Ectodermal cell (in vitro differentiated cells): ENCODE data around the gene KIRREL2.
"Not testable (repeated sequence)": the region's sequence is repeated elsewhere in the genome, so short reads cannot be mapped to it uniquely, and the experiment has no call there.

Experiments used
- H3K27ac ChIP-seq: 2 replicates; pipeline ENCODE4 v1.7.0; 2013; ENCODE audit warnings: mild to moderate bottlenecking, low read depth, low read length; ENCODE audit not compliant: insufficient read depth, poor library complexity, severe bottlenecking
- H3K27me3 ChIP-seq: 2 replicates; pipeline ENCODE4 v1.7.0; 2013; ENCODE audit warnings: mild to moderate bottlenecking, low read length; ENCODE audit not compliant: insufficient read depth, control insufficient read depth, poor library complexity, severe bottlenecking
- H3K36me3 ChIP-seq: one replicate; pipeline ENCODE4 v1.7.0; 2013; ENCODE audit warnings: low read length; ENCODE audit not compliant: control insufficient read depth, insufficient read depth
- H3K4me1 ChIP-seq: one replicate; pipeline ENCODE4 v1.7.0; 2013; ENCODE audit warnings: low read length; ENCODE audit not compliant: control insufficient read depth, insufficient read depth
- H3K4me3 ChIP-seq: 2 replicates; pipeline ENCODE4 v1.7.0; 2013; ENCODE audit warnings: low read depth, low read length, control low read depth; ENCODE audit not compliant: insufficient read depth
- H3K9me3 ChIP-seq: 2 replicates; pipeline ENCODE4 v1.7.0; 2013; ENCODE audit warnings: mild to moderate bottlenecking, low read length, moderate library complexity; ENCODE audit not compliant: control insufficient read depth
- WGBS, 2 experiments: methylation state at CpG; one replicate each; pipeline ENCODE4 v1.1.7; 2013; ENCODE audit warnings: missing lambda C conversion rate in 2 of 2; 5-methylcytosine and 5-hydroxymethylcytosine counted together

Gene KIRREL2

DNA sequence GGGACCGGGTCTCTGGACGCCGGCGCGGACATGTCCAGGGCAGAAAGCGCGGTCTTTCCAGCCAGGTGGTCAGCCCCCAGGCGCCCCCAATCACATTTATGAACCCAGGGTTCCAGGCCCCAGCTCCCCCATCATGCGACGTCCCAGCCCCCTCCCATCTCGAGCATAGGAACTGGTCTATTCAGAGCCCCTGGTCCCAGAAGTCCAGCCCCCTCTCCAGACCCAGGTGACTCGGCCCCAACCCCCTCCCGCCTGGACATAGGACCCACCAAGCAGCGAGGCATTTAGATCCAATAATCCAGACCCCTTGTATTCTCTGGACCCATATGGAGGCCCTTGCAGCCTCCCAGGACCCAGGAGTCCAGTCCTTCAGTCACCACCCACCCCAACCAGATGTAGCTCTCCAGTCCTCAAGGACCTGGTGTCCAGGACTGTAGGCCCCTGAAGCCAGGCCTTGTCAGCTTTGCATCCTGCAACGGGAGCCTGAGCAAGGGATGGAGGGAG is 12.2 kb downstream of the KIRREL2 start:
- H3K27ac ChIP-seq, result peak overlapping the region; percentile 95
- H3K4me1 ChIP-seq, result peaks cover 16% of the 10 kb centered on the region
- H3K36me3 ChIP-seq, result peaks cover 10% of the 10 kb centered on the region
- H3K9me3 ChIP-seq, result no peaks in the 10 kb centered on the region
- 1% methylated on average over 15 of the region's 15 CpGs for WGBS, 2 experiments
- H3K4me3 ChIP-seq, result peak overlapping the region; percentile 72
- H3K27me3 ChIP-seq, result no peaks in the 10 kb centered on the region

DNA sequence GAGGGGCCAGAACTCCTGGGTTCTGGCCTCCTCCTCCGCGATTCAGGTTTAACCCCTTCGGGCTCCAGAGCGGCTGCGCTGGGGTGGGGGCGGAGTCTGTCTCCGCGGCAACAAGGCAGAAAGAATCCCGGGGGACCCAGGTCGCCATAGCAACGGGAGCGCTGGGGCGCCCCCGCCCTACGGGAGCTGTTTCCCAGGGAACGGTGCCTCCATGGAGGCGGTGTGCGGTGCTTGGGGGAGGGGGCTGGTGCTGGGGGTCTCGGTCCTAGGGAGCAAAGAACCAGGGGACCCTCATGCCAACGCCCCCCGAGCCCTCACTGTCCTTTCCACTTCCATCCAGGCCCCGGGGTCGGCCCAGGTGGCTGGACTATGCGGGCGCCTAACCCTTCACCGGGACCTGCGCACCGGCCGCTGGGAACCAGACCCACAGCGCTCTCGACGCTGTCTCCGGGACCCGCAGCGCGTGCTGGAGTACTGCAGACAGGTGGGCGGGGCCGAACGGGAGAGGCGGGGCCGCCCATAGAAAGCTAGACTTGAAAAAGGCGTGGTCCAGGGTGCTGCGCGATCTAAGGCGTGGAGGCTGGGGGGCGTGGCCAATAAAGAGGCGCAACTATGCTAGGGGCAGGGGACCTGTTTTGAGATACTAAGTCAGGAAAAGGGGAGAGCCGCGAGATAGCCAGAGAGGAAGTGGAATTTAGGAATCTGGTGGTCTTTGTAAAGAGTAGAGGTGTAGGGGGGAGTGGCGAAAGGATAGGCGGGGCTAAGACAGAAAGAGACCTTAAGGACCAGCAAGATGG is 12.8 kb downstream of the KIRREL2 start:
- Histone ChIP-seq H3K4me3 (peak overlapping the region; percentile 72), H3K36me3 (peaks cover 10% of the 10 kb centered on the region), H3K9me3 (no peaks in the 10 kb centered on the region), H3K27me3 (no peaks in the 10 kb centered on the region), H3K27ac (peak overlapping the region; percentile 95), H3K4me1 (peaks cover 16% of the 10 kb centered on the region)
- WGBS, 2 experiments, result 0 to 1% methylated on average over 51 of the region's 51 CpGs

DNA sequence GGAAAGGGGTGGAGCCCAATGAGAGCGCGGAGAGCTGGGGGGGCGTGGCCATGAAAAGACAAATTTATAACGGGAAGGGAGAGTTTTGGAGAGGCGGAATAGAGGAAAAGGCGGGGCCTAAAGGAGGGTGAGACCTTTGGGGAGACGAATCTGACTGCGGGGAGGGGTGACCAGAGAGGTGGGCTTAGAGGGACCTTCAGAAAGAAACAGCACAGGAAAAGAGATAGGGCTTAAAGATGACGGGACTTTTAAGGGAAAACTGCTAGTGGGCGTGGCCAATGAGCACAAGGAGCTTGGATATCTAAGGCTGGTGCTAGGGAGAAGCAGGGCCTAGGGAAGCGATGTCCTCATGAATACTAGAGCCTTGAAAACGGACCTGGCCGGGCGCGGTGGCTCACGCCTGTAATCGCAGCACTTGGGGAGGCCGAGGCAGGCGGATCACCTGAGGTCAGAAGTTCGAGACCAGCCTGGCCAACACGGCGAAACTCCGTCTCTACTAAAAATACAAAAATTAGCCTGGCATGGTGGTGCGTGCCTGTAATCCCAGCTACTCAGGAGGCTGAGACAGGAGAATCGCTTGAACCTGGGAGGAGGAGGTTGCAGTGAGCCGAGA is 13.5 kb downstream of the KIRREL2 start:
- H3K4me3 ChIP-seq, result peak overlapping the region; percentile 72
- peaks cover 16% of the 10 kb centered on the region for H3K4me1 ChIP-seq
- H3K9me3 ChIP-seq, H3K36me3 ChIP-seq, H3K27me3 ChIP-seq: not testable (repeated sequence)
- WGBS, 2 experiments, result 48 to 49% methylated on average over 26 of the region's 26 CpGs
- peak overlapping the region; percentile 64 for H3K27ac ChIP-seq

DNA sequence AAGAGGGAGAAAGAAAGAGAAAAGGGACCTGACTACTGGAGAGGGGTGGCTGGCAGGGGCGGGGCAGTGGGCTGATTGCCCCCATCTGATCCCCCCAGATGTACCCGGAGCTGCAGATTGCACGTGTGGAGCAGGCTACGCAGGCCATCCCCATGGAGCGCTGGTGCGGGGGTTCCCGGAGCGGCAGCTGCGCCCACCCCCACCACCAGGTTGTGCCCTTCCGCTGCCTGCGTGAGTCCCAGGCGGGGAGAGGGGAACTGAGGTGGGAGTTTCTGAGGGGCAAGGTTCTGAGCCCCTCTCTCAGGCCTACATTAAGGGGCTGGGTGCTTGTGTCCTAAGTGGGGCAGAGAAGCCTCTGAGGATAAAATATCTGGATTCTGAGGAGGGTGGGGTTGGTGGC is 14.1 kb downstream of the KIRREL2 start:
- WGBS, 2 experiments, result 84 to 88% methylated on average over 12 of the region's 12 CpGs
- H3K9me3 ChIP-seq, result no peaks in the 10 kb centered on the region
- H3K4me3 ChIP-seq, result no peak overlapping the region
- H3K27me3 ChIP-seq, result no peaks in the 10 kb centered on the region
- peaks cover 16% of the 10 kb centered on the region for H3K4me1 ChIP-seq
- H3K36me3 ChIP-seq, result peaks cover 7% of the 10 kb centered on the region
- peak overlapping the region; percentile 26 for H3K27ac ChIP-seq

DNA sequence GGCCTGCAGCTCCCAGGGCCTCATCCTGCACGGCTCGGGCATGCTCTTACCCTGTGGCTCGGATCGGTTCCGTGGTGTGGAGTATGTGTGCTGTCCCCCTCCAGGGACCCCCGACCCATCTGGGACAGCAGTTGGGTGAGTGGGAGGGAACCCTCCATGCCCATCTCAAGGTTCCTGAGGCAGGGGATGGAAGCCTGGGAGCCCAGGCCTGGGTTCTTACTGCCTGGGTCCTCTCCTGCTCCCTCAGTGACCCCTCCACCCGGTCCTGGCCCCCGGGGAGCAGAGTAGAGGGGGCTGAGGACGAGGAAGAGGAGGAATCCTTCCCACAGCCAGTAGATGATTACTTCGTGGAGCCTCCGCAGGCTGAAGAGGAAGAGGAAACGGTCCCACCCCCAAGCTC is 14.9 kb downstream of the KIRREL2 start:
- Histone ChIP-seq H3K4me3 (no peak overlapping the region), H3K4me1 (peaks cover 16% of the 10 kb centered on the region), H3K27me3 (no peaks in the 10 kb centered on the region), H3K36me3 (peaks cover 13% of the 10 kb centered on the region), H3K9me3 (no peaks in the 10 kb centered on the region), H3K27ac (no peak overlapping the region)
- 96 to 97% methylated on average over 12 of the region's 12 CpGs for WGBS, 2 experiments

DNA sequence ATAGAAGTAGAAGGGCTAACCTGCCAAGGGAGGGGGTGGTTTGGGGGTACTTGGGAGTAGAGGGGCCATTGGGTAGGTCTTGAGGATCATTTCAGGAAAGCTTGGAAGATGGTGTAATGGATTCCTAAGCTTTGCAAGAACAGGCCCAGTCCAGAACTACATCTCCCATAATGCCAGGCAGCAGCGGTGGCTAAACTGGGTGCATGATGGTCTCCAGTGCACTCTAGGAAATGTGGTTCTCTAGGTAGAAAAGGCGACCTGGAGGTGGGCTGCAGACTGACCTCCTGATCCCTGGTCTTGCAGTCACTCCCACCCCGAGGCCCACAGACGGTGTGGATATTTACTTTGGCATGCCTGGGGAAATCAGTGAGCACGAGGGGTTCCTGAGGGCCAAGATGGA is 15.5 kb downstream of the KIRREL2 start:
- H3K9me3 ChIP-seq, result no peaks in the 10 kb centered on the region
- WGBS, 2 experiments, result 89 to 93% methylated on average over 5 of the region's 5 CpGs

DNA sequence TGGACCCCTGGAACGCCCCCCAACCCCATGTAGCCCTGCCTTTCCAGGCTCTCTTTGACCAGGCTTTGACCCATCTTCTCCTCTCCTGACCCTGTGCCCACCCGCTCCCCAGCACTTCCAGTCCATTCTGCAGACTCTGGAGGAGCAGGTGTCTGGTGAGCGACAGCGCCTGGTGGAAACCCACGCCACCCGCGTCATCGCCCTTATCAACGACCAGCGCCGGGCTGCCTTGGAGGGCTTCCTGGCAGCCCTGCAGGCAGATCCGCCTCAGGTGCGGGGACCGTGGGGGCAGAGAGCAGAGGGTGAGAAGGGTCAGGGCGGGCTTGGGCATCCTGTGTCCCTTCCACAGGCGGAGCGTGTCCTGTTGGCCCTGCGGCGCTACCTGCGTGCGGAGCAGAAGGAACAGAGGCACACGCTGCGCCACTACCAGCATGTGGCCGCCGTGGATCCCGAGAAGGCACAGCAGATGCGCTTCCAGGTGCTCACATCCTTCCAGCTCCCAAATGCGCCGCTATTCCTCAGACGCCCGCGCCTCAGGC is 17.8 kb downstream of the KIRREL2 start:
- Histone ChIP-seq H3K36me3 (peaks cover 16% of the 10 kb centered on the region), H3K9me3 (no peaks in the 10 kb centered on the region), H3K4me1 (peaks cover 7% of the 10 kb centered on the region), H3K27ac (no peak overlapping the region), H3K4me3 (no peak overlapping the region), H3K27me3 (peaks cover 5% of the 10 kb centered on the region)
- WGBS, 2 experiments, result 94 to 95% methylated on average over 32 of the region's 32 CpGs

More for the DNA sequence above, 15.5 kb downstream of the KIRREL2 start:
- Histone ChIP-seq H3K4me3 (no peak overlapping the region), H3K27ac (no peak overlapping the region), H3K27me3 (no peaks in the 10 kb centered on the region), H3K36me3 (peaks cover 14% of the 10 kb centered on the region), H3K4me1 (peaks cover 16% of the 10 kb centered on the region)

DNA sequence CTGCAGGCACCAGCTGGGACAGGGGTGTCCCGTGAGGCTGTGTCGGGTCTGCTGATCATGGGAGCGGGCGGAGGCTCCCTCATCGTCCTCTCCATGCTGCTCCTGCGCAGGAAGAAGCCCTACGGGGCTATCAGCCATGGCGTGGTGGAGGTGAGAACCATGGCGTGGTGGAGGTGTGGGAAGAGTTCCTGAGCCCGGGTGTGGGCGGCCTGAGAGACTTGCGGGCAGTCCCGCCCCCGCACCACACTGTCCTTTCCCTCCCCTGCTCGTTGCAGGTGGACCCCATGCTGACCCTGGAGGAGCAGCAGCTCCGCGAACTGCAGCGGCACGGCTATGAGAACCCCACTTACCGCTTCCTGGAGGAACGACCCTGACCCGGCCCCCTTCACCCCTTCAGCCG is 22.4 kb downstream of the KIRREL2 start:
- Histone ChIP-seq H3K36me3 (peaks cover 9% of the 10 kb centered on the region), H3K9me3 (no peaks in the 10 kb centered on the region), H3K4me3 (no peak overlapping the region), H3K4me1 (no peaks in the 10 kb centered on the region), H3K27me3 (peaks cover 5% of the 10 kb centered on the region), H3K27ac (no peak overlapping the region)
- WGBS, 2 experiments, result 59% methylated on average over 23 of the region's 23 CpGs

DNA sequence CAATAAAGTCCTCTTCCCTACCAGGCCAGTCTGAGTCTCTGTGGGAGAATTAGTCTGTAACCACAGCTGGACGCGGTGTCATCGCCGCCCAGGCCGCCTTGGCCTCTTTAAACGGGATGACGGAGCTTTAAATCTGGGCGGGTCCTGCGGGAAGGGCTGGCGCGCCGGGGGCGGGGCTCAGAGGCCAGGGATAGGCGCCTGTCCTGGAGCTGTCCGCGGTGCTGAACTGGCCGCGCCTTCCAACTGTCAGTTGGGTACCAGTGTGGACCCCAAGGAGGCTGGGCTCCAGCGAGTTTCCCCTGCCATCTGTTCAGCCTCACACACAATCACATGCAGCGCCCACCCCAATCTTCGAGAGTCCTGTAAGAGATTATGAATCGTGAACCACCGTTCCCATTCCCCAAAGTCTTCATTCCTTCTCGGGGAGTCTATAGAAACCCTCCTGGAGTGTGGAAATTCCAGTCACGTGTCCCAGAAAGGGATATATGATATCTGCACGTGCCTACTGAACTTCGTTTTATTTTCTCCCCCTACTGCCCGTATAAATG is 23.1 kb downstream of the KIRREL2 start:
- Histone ChIP-seq H3K4me3 (no peak overlapping the region), H3K27ac (no peak overlapping the region), H3K4me1 (no peaks in the 10 kb centered on the region), H3K36me3 (peaks cover 9% of the 10 kb centered on the region), H3K27me3 (peaks cover 5% of the 10 kb centered on the region), H3K9me3 (no peaks in the 10 kb centered on the region)
- WGBS, 2 experiments, result 3% methylated on average over 28 of the region's 28 CpGs
